Measurements from ENCODE around the gene MGAT5B.

DNA sequence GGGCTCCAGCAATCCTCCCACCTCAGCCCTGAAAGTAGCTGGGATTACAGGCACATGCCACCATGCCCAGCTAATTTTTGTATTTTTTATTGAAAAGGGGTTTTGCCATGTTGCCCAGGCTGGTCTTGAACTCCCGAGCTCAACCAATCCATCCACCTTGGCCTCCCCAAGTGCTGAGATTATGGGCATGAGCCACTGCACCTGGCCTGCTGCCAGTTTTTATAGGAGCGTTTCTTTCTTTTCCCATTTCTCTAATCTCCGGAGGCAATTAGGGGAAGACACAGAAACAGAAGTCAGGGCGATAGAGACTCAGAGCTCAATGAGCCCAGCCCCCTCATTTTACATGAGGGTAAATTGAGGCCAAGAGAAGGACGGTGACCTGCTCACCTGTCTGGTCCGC is 10.4 kb downstream of the MGAT5B start:
- TF ChIP-seq, protein P1, sequence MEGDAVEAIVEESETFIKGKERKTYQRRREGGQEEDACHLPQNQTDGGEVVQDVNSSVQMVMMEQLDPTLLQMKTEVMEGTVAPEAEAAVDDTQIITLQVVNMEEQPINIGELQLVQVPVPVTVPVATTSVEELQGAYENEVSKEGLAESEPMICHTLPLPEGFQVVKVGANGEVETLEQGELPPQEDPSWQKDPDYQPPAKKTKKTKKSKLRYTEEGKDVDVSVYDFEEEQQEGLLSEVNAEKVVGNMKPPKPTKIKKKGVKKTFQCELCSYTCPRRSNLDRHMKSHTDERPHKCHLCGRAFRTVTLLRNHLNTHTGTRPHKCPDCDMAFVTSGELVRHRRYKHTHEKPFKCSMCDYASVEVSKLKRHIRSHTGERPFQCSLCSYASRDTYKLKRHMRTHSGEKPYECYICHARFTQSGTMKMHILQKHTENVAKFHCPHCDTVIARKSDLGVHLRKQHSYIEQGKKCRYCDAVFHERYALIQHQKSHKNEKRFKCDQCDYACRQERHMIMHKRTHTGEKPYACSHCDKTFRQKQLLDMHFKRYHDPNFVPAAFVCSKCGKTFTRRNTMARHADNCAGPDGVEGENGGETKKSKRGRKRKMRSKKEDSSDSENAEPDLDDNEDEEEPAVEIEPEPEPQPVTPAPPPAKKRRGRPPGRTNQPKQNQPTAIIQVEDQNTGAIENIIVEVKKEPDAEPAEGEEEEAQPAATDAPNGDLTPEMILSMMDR (IDR thresholded peaks at IDR 0.05): no peak
- TF ChIP-seq POLR2A (IDR thresholded peaks at IDR 0.05) (no peak), POLR2AphosphoS5 (IDR thresholded peaks at IDR 0.05) (no peak)

Data from prostate gland (tissue), 2 donors.